H1 (cell line): ENCODE results near the gene PTPRD.

ENCODE experiments used
- CEBPB ChIP-seq: IDR thresholded peaks from 2 replicates; pipeline ENCODE4 v1.6.1; 2012; ENCODE audit warnings: low read depth, low read length
- CHD1 ChIP-seq: IDR thresholded peaks from 2 replicates; pipeline ENCODE4 v1.6.1; 2012; ENCODE audit warnings: low read depth, low read length, improper control_type of control experiment
- CREB1 ChIP-seq: IDR thresholded peaks from 2 replicates; pipeline ENCODE4 v1.6.1; 2012; ENCODE audit warnings: inconsistent platforms
- CTCF ChIP-seq, 3 experiments: IDR thresholded peaks; 1 replicate in 2 of 3; 2 replicates in 1 of 3; pipeline versions ENCODE4 v1.5.1 to v1.6.1; 2011; ENCODE audit warnings: low read length in 3 of 3, mild to moderate bottlenecking in 3 of 3, inconsistent platforms in 2 of 3, low read depth in 1 of 3, moderate library complexity in 1 of 3; ENCODE audit not compliant: insufficient read depth in 1 of 3; ENCODE audit errors: control extremely low read depth in 1 of 3
- MAFK ChIP-seq: IDR thresholded peaks from 2 replicates; pipeline ENCODE4 v1.6.1; 2012; ENCODE audit warnings: low read depth, mild to moderate bottlenecking, improper control_type of control experiment, low read length
- POLR2A ChIP-seq, 2 experiments: IDR thresholded peaks; 1 replicate in 1 of 2; 2 replicates in 1 of 2; pipeline ENCODE4 v1.6.1; 2011; ENCODE audit warnings: low read depth in 2 of 2, low read length in 2 of 2, mild to moderate bottlenecking in 2 of 2; ENCODE audit errors: control extremely low read depth in 1 of 2
- RFX5 ChIP-seq: IDR thresholded peaks from 2 replicates; pipeline ENCODE4 v1.6.1; 2011; ENCODE audit warnings: low read depth, low read length, improper control_type of control experiment, borderline replicate concordance
- ZNF274 ChIP-seq: IDR thresholded peaks from 2 replicates; pipeline ENCODE4 v1.7.0; 2012; ENCODE audit warnings: low read length, borderline replicate concordance; ENCODE audit errors: extremely low read depth

GRCh38 chr9:8287501-8287900 lies 2325.3 kb downstream of the PTPRD start:
- no peak for TF ChIP-seq CTCF (IDR thresholded peaks at IDR 0.05; ENCODE audit: control extremely low read depth in 1 of 3, insufficient read depth in 1 of 3, low read depth in 1 of 3, low read length in 3 of 3)
- no peak for TF ChIP-seq RFX5
- no peak for TF ChIP-seq ZNF274
- TF ChIP-seq MAFK, result no peak
- no peak for TF ChIP-seq POLR2A (IDR thresholded peaks at IDR 0.05; ENCODE audit: control extremely low read depth in 1 of 2, low read depth in 2 of 2, low read length in 2 of 2)
- no peak for TF ChIP-seq CHD1
- TF ChIP-seq CREB1, result no peak
- TF ChIP-seq CEBPB, result no peak
